IMR-90 (cell line): ENCODE data around the gene LSM2. TPM values are rescaled to one million over a fixed set of nuclear protein-coding genes. Genes with fewer than 3 reads are reported as not detected.
"Not testable (repeated sequence)": the region's sequence is repeated elsewhere in the genome, so short reads cannot be mapped to it uniquely, and the experiment has no call there.

Experiments
- ATAC-seq: fragments of 200-7000 bp; cut with Tn5 transposase; 2 replicates; pipeline ENCODE4 v1.9.1; 2020; ENCODE audit warnings: low read depth, mild to moderate bottlenecking, moderate library complexity
- BruUV-seq: library from RNA; stranded (reverse); fragments of 400-500 nt; replicated peaks from 2 replicates; lab custom pipeline; 2021; lab: Mats Ljungman, UMichigan
- CTCF ChIA-PET: fragments of 300-600 bp; formaldehyde crosslinking; extraction: SDS; loops from one replicate; lab custom pipeline; 2021; ENCODE audit warnings: antibody characterized with exemption; lab: Yijun Ruan, JAX
- POLR2A ChIA-PET: fragments of 300-600 bp; sonication (Branson Sonifier 250); formaldehyde crosslinking; loops from one replicate; lab custom pipeline; 2022; ENCODE audit warnings: antibody characterized with exemption; ENCODE audit not compliant: unreplicated experiment; lab: Charles Lee
- DNase-seq: peaks from one replicate; pipeline ENCODE4 v3.0.0; 2013
- H2AFZ ChIP-seq: replicated peaks from 2 replicates; pipeline ENCODE3; 2013; ENCODE audit warnings: low read length, mild to moderate bottlenecking; ENCODE audit not compliant: poor library complexity
- H2AK5ac ChIP-seq: 2 replicates; pipeline ENCODE4 v1.6.1; 2013; ENCODE audit warnings: low read depth, low read length, inconsistent platforms
- H2AK9ac ChIP-seq: replicated peaks from 2 replicates; pipeline ENCODE3; 2013; ENCODE audit warnings: mild to moderate bottlenecking, low read depth, low read length, moderate library complexity; ENCODE audit not compliant: poor library complexity
- H2BK120ac ChIP-seq: 2 replicates; pipeline ENCODE4 v1.6.1; 2013; ENCODE audit warnings: low read depth, low read length, inconsistent platforms
- H2BK15ac ChIP-seq: 3 replicates; pipeline ENCODE4 v1.6.1; 2013; ENCODE audit warnings: low read depth, low read length, inconsistent platforms
- H2BK20ac ChIP-seq: 2 replicates; pipeline ENCODE4 v1.6.1; 2013; ENCODE audit warnings: low read depth, mild to moderate bottlenecking, inconsistent platforms, low read length, moderate library complexity
- H2BK5ac ChIP-seq: 2 replicates; pipeline ENCODE4 v1.6.1; 2013; ENCODE audit warnings: mild to moderate bottlenecking, low read depth, low read length, inconsistent platforms; ENCODE audit not compliant: poor library complexity, severe bottlenecking
- H3K14ac ChIP-seq: replicated peaks from 2 replicates; pipeline ENCODE4 v1.6.1; 2013; ENCODE audit warnings: low read depth, low read length, inconsistent platforms
- H3K18ac ChIP-seq: 2 replicates; pipeline ENCODE4 v1.6.1; 2013; ENCODE audit warnings: low read depth, low read length, control low read depth
- H3K23ac ChIP-seq: 2 replicates; pipeline ENCODE4 v1.6.1; 2013; ENCODE audit warnings: low read depth, low read length, inconsistent platforms
- H3K27ac ChIP-seq: 2 replicates; pipeline ENCODE4 v1.5.1; 2013; ENCODE audit warnings: mild to moderate bottlenecking, control low read depth, low read length; ENCODE audit not compliant: insufficient read depth
- H3K27me3 ChIP-seq: 2 replicates; pipeline ENCODE4 v1.6.1; 2013; ENCODE audit warnings: low read length; ENCODE audit not compliant: control insufficient read depth, insufficient read depth
- H3K36me3 ChIP-seq: 2 replicates; pipeline ENCODE4 v1.6.1; 2013; ENCODE audit warnings: low read length, mixed read lengths; ENCODE audit not compliant: control insufficient read depth, insufficient read depth
- H3K4ac ChIP-seq: 2 replicates; pipeline ENCODE4 v1.6.1; 2013; ENCODE audit warnings: low read depth, low read length, inconsistent platforms
- H3K4me1 ChIP-seq: 2 replicates; pipeline ENCODE4 v1.6.1; 2013; ENCODE audit warnings: low read length, mixed read lengths; ENCODE audit not compliant: control insufficient read depth, insufficient read depth
- H3K4me2 ChIP-seq: 2 replicates; pipeline ENCODE4 v1.6.1; 2013; ENCODE audit warnings: low read depth, mild to moderate bottlenecking, control low read depth, low read length, moderate library complexity
- H3K4me3 ChIP-seq: 2 replicates; pipeline ENCODE4 v1.5.1; 2013; ENCODE audit warnings: low read depth, mild to moderate bottlenecking, control low read depth, low read length, moderate library complexity; ENCODE audit not compliant: insufficient read depth
- H3K56ac ChIP-seq: 2 replicates; pipeline ENCODE4 v1.6.1; 2013; ENCODE audit warnings: low read length, inconsistent platforms; ENCODE audit not compliant: insufficient read depth; ENCODE audit errors: extremely low read depth
- H3K79me1 ChIP-seq, 2 experiments: 2 replicates each; pipeline ENCODE4 v1.6.1; 2013; ENCODE audit warnings: low read length in 2 of 2, inconsistent platforms in 1 of 2, low read depth in 1 of 2
- H3K9ac ChIP-seq: 2 replicates; pipeline ENCODE4 v1.6.1; 2013; ENCODE audit warnings: low read depth, low read length, control low read depth
- H3K9me1 ChIP-seq: 2 replicates; pipeline ENCODE4 v1.6.1; 2013; ENCODE audit warnings: low read length, inconsistent platforms; ENCODE audit not compliant: insufficient read depth
- H3K9me3 ChIP-seq: 2 replicates; pipeline ENCODE4 v1.6.1; 2013; ENCODE audit warnings: low read length; ENCODE audit not compliant: control insufficient read depth, insufficient read depth
- H4K20me1 ChIP-seq: 2 replicates; pipeline ENCODE4 v1.6.1; 2013; ENCODE audit warnings: low read length, inconsistent platforms; ENCODE audit not compliant: insufficient read depth
- H4K5ac ChIP-seq: 2 replicates; pipeline ENCODE4 v1.6.1; 2013; ENCODE audit warnings: mild to moderate bottlenecking, low read depth, low read length, control low read depth
- H4K8ac ChIP-seq, 2 experiments: 2 replicates each; pipeline ENCODE4 v1.6.1; 2013; ENCODE audit warnings: low read depth in 2 of 2, low read length in 2 of 2, control low read depth in 1 of 2, inconsistent platforms in 1 of 2
- H4K91ac ChIP-seq: 2 replicates; pipeline ENCODE4 v1.6.1; 2013; ENCODE audit warnings: low read depth, low read length, inconsistent platforms; ENCODE audit not compliant: insufficient read depth
- WGBS, 2 experiments: methylation state at CpG; one replicate each; pipeline versions ENCODE4 v1.1.5 to v1.1.7; 2013; ENCODE audit warnings: missing lambda C conversion rate in 2 of 2; ENCODE audit not compliant: insufficient read length in 1 of 2; ENCODE audit errors: extremely low coverage in 2 of 2; 5-methylcytosine and 5-hydroxymethylcytosine counted together
- dilution Hi-C: fragments of 300-500 bp; cut with HindIII; formaldehyde crosslinking; loops from one replicate; pipeline ENCODE4 v1.14.3; 2018; ENCODE audit warnings: low sequenced_read_pairs; ENCODE audit not compliant: unreplicated experiment
- in situ Hi-C: fragments of 300-500 bp; cut with MboI; formaldehyde crosslinking; loops from 3 replicates; pipeline ENCODE4 v1.14.3; 2019; ENCODE audit warnings: low sequenced_read_pairs, inconsistent platforms, mixed read lengths
- intact Hi-C: fragments of 100-400 bp; cut with micrococcal nuclease; formaldehyde crosslinking; loops from 2 replicates; pipeline ENCODE4 v1.10.0; 2022
- polyA plus RNA-seq, 3 experiments: library from polyadenylated mRNA; depleted of rRNA; stranded (reverse); fragments of >200 nt; gene quantifications; 2 replicates each; pipeline ENCODE4 v1.2.3, GENCODE V29; 2012; ENCODE audit warnings: low replicate concordance in 1 of 3
- total RNA-seq: library from RNA; depleted of rRNA; stranded (reverse); fragments of >200 nt; gene quantifications from 2 replicates; pipeline ENCODE4 v1.2.3, GENCODE V29; 2012

Gene LSM2
- total and polyA plus RNA-seq, 2 of the 4 experiments (the other 2 are of a cell fraction) = 56.3 to 61.0 TPM

- H2BK5ac ChIP-seq, dilution Hi-C loops, H4K91ac ChIP-seq, H4K8ac ChIP-seq, H2BK20ac ChIP-seq, H3K4ac ChIP-seq, H3K56ac ChIP-seq, H3K4me2 ChIP-seq, H3K18ac ChIP-seq, H3K9ac ChIP-seq, ATAC-seq, H2AFZ ChIP-seq, H4K5ac ChIP-seq, intact Hi-C loops, DNase-seq, H3K23ac ChIP-seq, H2BK120ac ChIP-seq, H3K9me1 ChIP-seq, H3K27ac ChIP-seq, H3K14ac ChIP-seq, H2AK5ac ChIP-seq, H3K27me3 ChIP-seq, H3K4me3 ChIP-seq, BruUV-seq, H2AK9ac ChIP-seq, H3K9me3 ChIP-seq, H2BK15ac ChIP-seq: not testable (repeated sequence)
- CTCF ChIA-PET = interaction anchor here (0.7 kb wide), 1 partner anchor 48 kb away, joined by 3 read pairs; no protein-coding TSS in a partner anchor
- in situ Hi-C loops = loop anchor here (10.0 kb wide), 2 partner anchors 155 to 295 kb away; partner anchors contain the start of genes ATP6V1G2, DDX39B, LY6G5C and NFKBIL1
- Histone ChIP-seq H4K20me1 (peaks cover 55% of the 10 kb centered on the region), H3K36me3 (peaks cover 43% of the 10 kb centered on the region), H3K4me1 (peaks cover 11% of the 10 kb centered on the region), H3K79me1 (peaks cover 22 to 43% of the 10 kb centered on the region in 2 experiments; a peak in 3 of 4 replicates)
- WGBS, 2 experiments = no CpG with 5 or more reads among the region's 8 CpGs
- POLR2A ChIA-PET = interaction anchor here (0.5 to 0.9 kb wide), 2 partner anchors 23 to 1298 kb away, joined by 3 read pairs; partner anchors contain the start of gene NEU1
Measured at GRCh38 chr6:31839779-31840126, 33.0 kb upstream of the LSM2 start.
